ENCODE results near the gene RPS6KL1. TPM values are rescaled to one million over a fixed set of nuclear protein-coding genes. Genes with fewer than 3 reads are reported as not detected.

Gene RPS6KL1
- polyA plus RNA-seq, 1 donor from 2014 or later, result 147 TPM

DNA sequence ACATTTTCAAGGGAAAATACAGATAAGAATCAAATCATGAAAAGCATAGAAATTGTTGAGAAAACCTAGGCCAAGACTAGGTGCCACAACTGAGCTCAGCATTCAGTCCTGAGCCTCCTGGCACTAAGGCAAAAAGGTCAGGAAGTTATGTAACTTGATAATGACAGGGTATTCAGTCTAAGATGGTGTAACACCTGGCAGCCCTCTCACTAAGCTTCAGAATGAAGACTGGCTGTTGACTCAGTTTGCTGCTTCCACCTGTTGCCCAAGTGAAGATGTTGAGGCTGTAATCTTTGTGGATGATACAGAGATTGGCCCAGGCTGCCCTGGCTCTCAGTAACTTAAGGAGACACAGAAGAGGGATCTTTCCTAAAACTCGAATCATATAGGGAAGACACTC, 66.7 kb downstream of the RPS6KL1 start:
- Histone ChIP-seq H3F3A (ENCODE audit: insufficient read depth, low read length, poor library complexity, severe bottlenecking) (no peaks in the 10 kb centered on the region), H3K9me3 (ENCODE audit: low read length) (no peaks in the 10 kb centered on the region), H3K9me2 (ENCODE audit: insufficient read depth, low read length) (no peaks in the 10 kb centered on the region), H3K79me2 (replicated peaks; ENCODE audit: insufficient read depth, low read length) (no peaks in the 10 kb centered on the region), H4K20me1 (ENCODE audit: insufficient read depth) (no peaks in the 10 kb centered on the region), H3K4me2 (ENCODE audit: low read length) (no peak overlapping the region), H3K4me3 (ENCODE audit: low read length) (no peak overlapping the region), H3K36me3 (ENCODE audit: insufficient read depth, low read length) (no peaks in the 10 kb centered on the region), H2AFZ (ENCODE audit: low read depth, low read length) (no peak overlapping the region), H3K27me3 (ENCODE audit: insufficient read depth, low read depth, low read length) (no peaks in the 10 kb centered on the region), H3K27ac (ENCODE audit: low read length) (no peak overlapping the region), H3K9ac (ENCODE audit: low read length) (no peak overlapping the region)
- TF ChIP-seq RAD21 (conservative IDR thresholded peaks at IDR 0.05), result no peak
- TF ChIP-seq, protein P1, sequence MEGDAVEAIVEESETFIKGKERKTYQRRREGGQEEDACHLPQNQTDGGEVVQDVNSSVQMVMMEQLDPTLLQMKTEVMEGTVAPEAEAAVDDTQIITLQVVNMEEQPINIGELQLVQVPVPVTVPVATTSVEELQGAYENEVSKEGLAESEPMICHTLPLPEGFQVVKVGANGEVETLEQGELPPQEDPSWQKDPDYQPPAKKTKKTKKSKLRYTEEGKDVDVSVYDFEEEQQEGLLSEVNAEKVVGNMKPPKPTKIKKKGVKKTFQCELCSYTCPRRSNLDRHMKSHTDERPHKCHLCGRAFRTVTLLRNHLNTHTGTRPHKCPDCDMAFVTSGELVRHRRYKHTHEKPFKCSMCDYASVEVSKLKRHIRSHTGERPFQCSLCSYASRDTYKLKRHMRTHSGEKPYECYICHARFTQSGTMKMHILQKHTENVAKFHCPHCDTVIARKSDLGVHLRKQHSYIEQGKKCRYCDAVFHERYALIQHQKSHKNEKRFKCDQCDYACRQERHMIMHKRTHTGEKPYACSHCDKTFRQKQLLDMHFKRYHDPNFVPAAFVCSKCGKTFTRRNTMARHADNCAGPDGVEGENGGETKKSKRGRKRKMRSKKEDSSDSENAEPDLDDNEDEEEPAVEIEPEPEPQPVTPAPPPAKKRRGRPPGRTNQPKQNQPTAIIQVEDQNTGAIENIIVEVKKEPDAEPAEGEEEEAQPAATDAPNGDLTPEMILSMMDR (IDR thresholded peaks at IDR 0.05; ENCODE audit: poor library complexity, severe bottlenecking), result no peak
- TF ChIP-seq SMC3 (conservative IDR thresholded peaks at IDR 0.05; ENCODE audit: poor library complexity), result no peak
- TF ChIP-seq, protein P2, sequence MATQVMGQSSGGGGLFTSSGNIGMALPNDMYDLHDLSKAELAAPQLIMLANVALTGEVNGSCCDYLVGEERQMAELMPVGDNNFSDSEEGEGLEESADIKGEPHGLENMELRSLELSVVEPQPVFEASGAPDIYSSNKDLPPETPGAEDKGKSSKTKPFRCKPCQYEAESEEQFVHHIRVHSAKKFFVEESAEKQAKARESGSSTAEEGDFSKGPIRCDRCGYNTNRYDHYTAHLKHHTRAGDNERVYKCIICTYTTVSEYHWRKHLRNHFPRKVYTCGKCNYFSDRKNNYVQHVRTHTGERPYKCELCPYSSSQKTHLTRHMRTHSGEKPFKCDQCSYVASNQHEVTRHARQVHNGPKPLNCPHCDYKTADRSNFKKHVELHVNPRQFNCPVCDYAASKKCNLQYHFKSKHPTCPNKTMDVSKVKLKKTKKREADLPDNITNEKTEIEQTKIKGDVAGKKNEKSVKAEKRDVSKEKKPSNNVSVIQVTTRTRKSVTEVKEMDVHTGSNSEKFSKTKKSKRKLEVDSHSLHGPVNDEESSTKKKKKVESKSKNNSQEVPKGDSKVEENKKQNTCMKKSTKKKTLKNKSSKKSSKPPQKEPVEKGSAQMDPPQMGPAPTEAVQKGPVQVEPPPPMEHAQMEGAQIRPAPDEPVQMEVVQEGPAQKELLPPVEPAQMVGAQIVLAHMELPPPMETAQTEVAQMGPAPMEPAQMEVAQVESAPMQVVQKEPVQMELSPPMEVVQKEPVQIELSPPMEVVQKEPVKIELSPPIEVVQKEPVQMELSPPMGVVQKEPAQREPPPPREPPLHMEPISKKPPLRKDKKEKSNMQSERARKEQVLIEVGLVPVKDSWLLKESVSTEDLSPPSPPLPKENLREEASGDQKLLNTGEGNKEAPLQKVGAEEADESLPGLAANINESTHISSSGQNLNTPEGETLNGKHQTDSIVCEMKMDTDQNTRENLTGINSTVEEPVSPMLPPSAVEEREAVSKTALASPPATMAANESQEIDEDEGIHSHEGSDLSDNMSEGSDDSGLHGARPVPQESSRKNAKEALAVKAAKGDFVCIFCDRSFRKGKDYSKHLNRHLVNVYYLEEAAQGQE (IDR thresholded peaks at IDR 0.05; ENCODE audit: borderline replicate concordance), result no peak
- no peak for TF ChIP-seq POLR2AphosphoS5 (IDR thresholded peaks at IDR 0.05)
- TF ChIP-seq EZH2 (IDR thresholded peaks at IDR 0.05; ENCODE audit: borderline replicate concordance, insufficient read depth, low read length, poor library complexity, severe bottlenecking), result no peak

DNA sequence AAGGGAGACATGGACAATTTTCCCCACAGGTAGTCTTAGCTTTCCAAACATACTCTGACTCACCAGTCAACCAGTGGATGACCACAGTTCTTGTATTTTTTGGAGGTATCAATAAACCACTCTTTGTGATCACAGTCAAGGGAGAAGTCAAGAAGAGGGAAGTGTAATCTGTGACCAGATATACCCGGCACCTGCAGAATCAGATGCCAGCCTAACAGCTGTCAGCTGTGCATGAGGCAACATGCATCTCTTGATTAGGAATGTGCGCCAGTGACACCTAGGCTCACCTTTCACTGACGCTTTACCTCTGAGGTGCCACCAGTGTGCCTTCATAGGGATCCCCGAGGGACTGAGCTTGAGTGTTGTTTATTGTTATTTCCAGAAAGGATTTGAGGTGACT, 67.1 kb downstream of the RPS6KL1 start:
- Histone ChIP-seq H2AFZ (ENCODE audit: low read depth, low read length) (no peak overlapping the region), H3K27ac (ENCODE audit: low read length) (no peak overlapping the region), H3F3A (ENCODE audit: insufficient read depth, low read length, poor library complexity, severe bottlenecking) (no peaks in the 10 kb centered on the region), H3K9me2 (ENCODE audit: insufficient read depth, low read length) (no peaks in the 10 kb centered on the region), H3K79me2 (replicated peaks; ENCODE audit: insufficient read depth, low read length) (no peaks in the 10 kb centered on the region), H3K9me3 (ENCODE audit: low read length) (no peaks in the 10 kb centered on the region), H3K4me3 (ENCODE audit: low read length) (no peak overlapping the region), H3K9ac (ENCODE audit: low read length) (no peak overlapping the region), H4K20me1 (ENCODE audit: insufficient read depth) (no peaks in the 10 kb centered on the region), H3K36me3 (ENCODE audit: insufficient read depth, low read length) (no peaks in the 10 kb centered on the region), H3K27me3 (ENCODE audit: insufficient read depth, low read depth, low read length) (no peaks in the 10 kb centered on the region), H3K4me2 (ENCODE audit: low read length) (no peak overlapping the region)
- TF ChIP-seq RAD21 (conservative IDR thresholded peaks at IDR 0.05) (no peak), POLR2AphosphoS5 (IDR thresholded peaks at IDR 0.05) (no peak), TAF1 (IDR thresholded peaks at IDR 0.05; ENCODE audit: low read depth) (no peak), SMC3 (conservative IDR thresholded peaks at IDR 0.05; ENCODE audit: poor library complexity) (no peak), EZH2 (IDR thresholded peaks at IDR 0.05; ENCODE audit: borderline replicate concordance, insufficient read depth, low read length, poor library complexity, severe bottlenecking) (no peak), MXI1 (conservative IDR thresholded peaks at IDR 0.05; ENCODE audit: poor library complexity, severe bottlenecking) (no peak), EP300 (conservative IDR thresholded peaks at IDR 0.05; ENCODE audit: poor library complexity, severe bottlenecking) (no peak)
- TF ChIP-seq, protein P2 (IDR thresholded peaks at IDR 0.05; ENCODE audit: borderline replicate concordance), result no peak
- TF ChIP-seq, protein P1 (IDR thresholded peaks at IDR 0.05; ENCODE audit: poor library complexity, severe bottlenecking), result no peak
